SK-N-SH (cell line): ENCODE measurements around the gene RNF149. TPM values are rescaled to one million over a fixed set of nuclear protein-coding genes. Genes with fewer than 3 reads are reported as not detected.

Experiments used
- CTCF ChIA-PET: fragments of 300-600, 350-600 bp; formaldehyde crosslinking; extraction: SDS; loops from one replicate; lab custom pipeline; 2021; lab: Yijun Ruan, JAX
- POLR2A ChIA-PET: fragments of 350-600 bp; sonication (Branson Sonifier 250); formaldehyde crosslinking; extraction: SDS; loops from one replicate; lab custom pipeline; 2020; ENCODE audit warnings: antibody characterized with exemption, inconsistent platforms; lab: Yijun Ruan, JAX
- DNase-seq: peaks from one replicate; pipeline ENCODE4 v3.0.0; 2012
- H2AFZ ChIP-seq: fragments of 200-600 bp; sonication (generic); 2 replicates; pipeline ENCODE4 v1.8.1; 2016; ENCODE audit warnings: antibody characterized with exemption, mild to moderate bottlenecking, low read depth
- H3F3A ChIP-seq: fragments of 200-600 bp; sonication (generic); replicated peaks from 2 replicates; pipeline ENCODE3; 2016; ENCODE audit warnings: antibody characterized with exemption, mild to moderate bottlenecking; ENCODE audit not compliant: insufficient read depth
- H3K27ac ChIP-seq, 2 experiments: fragments of 200-500 bp in 1 of 2; fragments of 200-600 bp in 1 of 2; sonication (Bioruptor generic) in 1 of 2; sonication (generic), shearing (Covaris generic) in 1 of 2; 2 replicates each; pipeline versions ENCODE4 v1.5.1 to v1.6.1; 2014 to 2016; ENCODE audit warnings: low read depth in 2 of 2, inconsistent platforms in 1 of 2, low read length in 1 of 2, mild to moderate bottlenecking in 1 of 2, mixed read lengths in 1 of 2
- H3K27me3 ChIP-seq: fragments of 200-600 bp; sonication (generic), shearing (Covaris generic); 2 replicates; pipeline ENCODE4 v1.6.1; 2016; ENCODE audit warnings: mixed run types; ENCODE audit not compliant: insufficient read depth
- H3K36me3 ChIP-seq, 2 experiments: fragments of 200-500 bp in 1 of 2; fragments of 200-600 bp in 1 of 2; sonication (Bioruptor generic) in 1 of 2; sonication (generic) in 1 of 2; replicated peaks in 1 of 2; 2 replicates each; pipeline versions ENCODE3 to v1.5.1; 2014 to 2016; ENCODE audit warnings: low read length in 1 of 2, mild to moderate bottlenecking in 1 of 2; ENCODE audit not compliant: insufficient read depth in 2 of 2, control insufficient read depth in 1 of 2
- H3K4me1 ChIP-seq, 2 experiments: fragments of 200-500 bp in 1 of 2; fragments of 200-600 bp in 1 of 2; sonication (Bioruptor generic) in 1 of 2; sonication (generic), shearing (Covaris generic) in 1 of 2; 2 replicates each; pipeline versions ENCODE4 v1.5.1 to v1.6.1; 2014 to 2016; ENCODE audit warnings: low read depth in 1 of 2, low read length in 1 of 2, mixed run types in 1 of 2; ENCODE audit not compliant: insufficient read depth in 2 of 2, control insufficient read depth in 1 of 2
- H3K4me2 ChIP-seq: fragments of 200-600 bp; sonication (generic), shearing (Covaris generic); 2 replicates; pipeline ENCODE4 v1.6.1; 2017; ENCODE audit warnings: mixed run types
- H3K4me3 ChIP-seq, 2 experiments: fragments of 200-500 bp in 1 of 2; fragments of 200-600 bp in 1 of 2; sonication (Bioruptor generic) in 1 of 2; sonication (generic), shearing (Covaris generic) in 1 of 2; 2 replicates each; pipeline versions ENCODE4 v1.5.1 to v1.8.1; 2014 to 2016; ENCODE audit warnings: low read depth in 2 of 2, inconsistent platforms in 1 of 2, low read length in 1 of 2, mild to moderate bottlenecking in 1 of 2, mixed read lengths in 1 of 2, moderate library complexity in 1 of 2
- H3K79me2 ChIP-seq: fragments of 200-600 bp; sonication (generic); 2 replicates; pipeline ENCODE4 v1.8.1; 2017; ENCODE audit warnings: mild to moderate bottlenecking; ENCODE audit not compliant: insufficient read depth
- H3K9ac ChIP-seq: fragments of 200-600 bp; sonication (generic); 2 replicates; pipeline ENCODE4 v1.6.1; 2017; ENCODE audit warnings: mixed run types
- H3K9me2 ChIP-seq: fragments of 200-600 bp; sonication (generic); 2 replicates; pipeline ENCODE4 v1.6.1; 2017; ENCODE audit warnings: mixed run types
- H3K9me3 ChIP-seq: fragments of 200-600 bp; sonication (generic); 2 replicates; pipeline ENCODE4 v1.6.1; 2017; ENCODE audit warnings: mixed run types, mild to moderate bottlenecking, moderate library complexity
- H4K20me1 ChIP-seq: fragments of 200-600 bp; sonication (generic); 2 replicates; pipeline ENCODE4 v1.6.1; 2017; ENCODE audit warnings: mild to moderate bottlenecking, mixed run types; ENCODE audit not compliant: insufficient read depth
- ELF1 ChIP-seq: IDR thresholded peaks from 2 replicates; pipeline ENCODE4 v1.4.0; 2012
- EP300 ChIP-seq, 2 experiments: IDR thresholded peaks; 2 replicates each; pipeline versions ENCODE4 v1.4.0 to v1.6.1; 2012; ENCODE audit warnings: borderline replicate concordance in 1 of 2, low read depth in 1 of 2, low read length in 1 of 2
- EZH2phosphoT487 ChIP-seq: fragments of 200-600 bp; sonication (generic); IDR thresholded peaks from 2 replicates; pipeline ENCODE4 v1.6.1; 2017; ENCODE audit warnings: low read depth, mixed run types, mild to moderate bottlenecking, antibody characterized with exemption, moderate library complexity, borderline replicate concordance
- FOXJ3 ChIP-seq: sonication (generic); formaldehyde crosslinking; IDR thresholded peaks from 2 replicates; pipeline ENCODE4 v1.5.1; 2020; ENCODE audit warnings: mild to moderate bottlenecking, missing genetic modification reagents
- FOXM1 ChIP-seq: IDR thresholded peaks from 2 replicates; pipeline ENCODE4 v1.4.0; 2012; ENCODE audit warnings: low read depth, mild to moderate bottlenecking
- GABPA ChIP-seq: IDR thresholded peaks from 2 replicates; pipeline ENCODE4 v1.4.0; 2012; ENCODE audit warnings: low read depth, mild to moderate bottlenecking
- GATA2 ChIP-seq: sonication (generic); formaldehyde crosslinking; IDR thresholded peaks from 2 replicates; pipeline ENCODE4 v1.5.0; 2020; ENCODE audit warnings: mild to moderate bottlenecking, missing genetic modification reagents
- JUND ChIP-seq: IDR thresholded peaks from 2 replicates; pipeline ENCODE4 v1.4.0; 2012
- MEF2A ChIP-seq: IDR thresholded peaks from 2 replicates; pipeline ENCODE4 v1.4.0; 2012; ENCODE audit warnings: low read depth, borderline replicate concordance
- MXI1 ChIP-seq: IDR thresholded peaks from 2 replicates; pipeline ENCODE4 v1.6.1; 2012; ENCODE audit warnings: mild to moderate bottlenecking, low read depth, low read length, improper control_type of control experiment
- NFIC ChIP-seq: IDR thresholded peaks from 2 replicates; pipeline ENCODE4 v1.4.0; 2012; ENCODE audit warnings: borderline replicate concordance
- NRF1 ChIP-seq: IDR thresholded peaks from 2 replicates; pipeline ENCODE4 v1.6.1; 2012; ENCODE audit warnings: low read depth, mild to moderate bottlenecking, low read length
- POLR2AphosphoS5 ChIP-seq: IDR thresholded peaks from 2 replicates; pipeline ENCODE4 v1.6.1; 2012; ENCODE audit warnings: low read depth, low read length
- RFX5 ChIP-seq: IDR thresholded peaks from 2 replicates; pipeline ENCODE4 v1.6.1; 2012; ENCODE audit warnings: mild to moderate bottlenecking, improper control_type of control experiment, low read length
- RXRA ChIP-seq: IDR thresholded peaks from 2 replicates; pipeline ENCODE4 v1.4.0; 2012; ENCODE audit warnings: low read depth, mild to moderate bottlenecking, borderline replicate concordance
- TAF1 ChIP-seq: IDR thresholded peaks from 2 replicates; pipeline ENCODE4 v1.6.1; 2012; ENCODE audit warnings: low read depth, mild to moderate bottlenecking, low read length, moderate library complexity, borderline replicate concordance
- TEAD4 ChIP-seq: IDR thresholded peaks from 2 replicates; pipeline ENCODE4 v1.4.0; 2012; ENCODE audit warnings: mild to moderate bottlenecking, borderline replicate concordance; ENCODE audit not compliant: insufficient read depth
- YY1 ChIP-seq: IDR thresholded peaks from 2 replicates; pipeline ENCODE4 v1.4.0; 2012; ENCODE audit warnings: low read depth, mild to moderate bottlenecking
- WGBS: methylation state at CpG from one replicate; pipeline ENCODE4 v1.1.6; 2017; ENCODE audit warnings: low lambda C conversion rate; 5-methylcytosine and 5-hydroxymethylcytosine counted together
- polyA plus RNA-seq, 3 experiments: library from polyadenylated mRNA; depleted of rRNA; stranded (reverse); fragments of >200 nt; gene quantifications; 2 replicates each; pipeline ENCODE4 v1.2.3, GENCODE V29; 2012
- TF ChIP-seq, protein P1 (sequence below): IDR thresholded peaks from 2 replicates; pipeline ENCODE4 v1.4.0; 2012; ENCODE audit warnings: low read depth, borderline replicate concordance
- TF ChIP-seq, protein P2 (sequence below): IDR thresholded peaks from 2 replicates; pipeline ENCODE4 v1.4.0; 2012; ENCODE audit warnings: low read depth, borderline replicate concordance
- TF ChIP-seq, protein P3 (sequence below): IDR thresholded peaks from 2 replicates; pipeline ENCODE4; 2012
- TF ChIP-seq, protein P4 (sequence below): fragments of 200-600 bp; sonication (generic); IDR thresholded peaks from 2 replicates; pipeline ENCODE4 v1.6.1; 2017; ENCODE audit warnings: antibody characterized with exemption, mild to moderate bottlenecking, moderate library complexity

The RNF149 gene
- polyA plus RNA-seq, 1 of the 3 experiments (the other 2 are of a cell fraction), result 15.3 TPM

DNA sequence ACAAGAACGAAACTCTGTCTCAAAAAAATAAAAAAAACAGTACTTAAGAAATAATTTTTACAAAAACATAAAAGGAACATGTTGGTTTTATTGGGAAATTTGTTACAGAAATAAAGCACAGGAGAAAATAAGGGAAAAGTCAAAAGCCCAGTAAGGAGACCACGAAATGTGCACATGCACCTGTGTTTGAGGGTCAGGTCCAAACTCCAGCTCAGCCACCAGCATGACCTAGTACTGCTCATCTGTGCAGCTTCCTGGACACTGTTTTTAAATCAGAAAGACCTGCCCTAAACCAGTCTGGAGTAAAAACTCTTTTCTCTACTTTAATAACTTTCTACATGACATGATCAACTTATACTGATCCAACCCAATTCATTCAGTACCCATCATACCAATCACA is 21.2 kb downstream of the RNF149 start:
- CTCF ChIA-PET, result no interaction called here
- 93% methylated on average over 2 of the region's 2 CpGs for WGBS

DNA sequence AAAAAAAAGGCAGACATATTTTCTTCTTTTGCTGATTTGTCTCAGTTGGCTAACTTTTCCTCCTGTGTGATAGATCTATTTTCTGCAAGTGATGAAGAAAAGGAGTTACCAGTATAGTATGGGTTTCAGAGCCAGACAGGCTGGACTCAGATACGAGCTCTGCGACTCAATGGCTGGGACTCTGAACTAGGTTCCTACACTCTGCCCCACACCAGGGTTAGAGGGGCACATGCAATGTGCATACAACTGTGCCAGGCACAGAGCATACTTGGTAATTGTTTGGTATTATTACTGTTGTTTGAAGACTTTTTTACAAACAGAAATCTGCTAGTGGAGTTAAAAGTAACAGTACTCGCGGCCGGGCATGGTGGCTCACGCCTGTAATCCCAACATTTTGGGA is 21.8 kb downstream of the RNF149 start:
- Histone ChIP-seq H3K36me3 (peaks cover 43 to 52% of the 10 kb centered on the region in 2 experiments), H3K4me2 (no peak overlapping the region), H3F3A (no peaks in the 10 kb centered on the region), H3K9me3 (no peaks in the 10 kb centered on the region), H4K20me1 (no peaks in the 10 kb centered on the region), H2AFZ (no peak overlapping the region), H3K9ac (no peak overlapping the region), H3K4me1 (no peaks in the 10 kb centered on the region), H3K79me2 (peaks cover 14% of the 10 kb centered on the region), H3K27ac (no peak overlapping the region), H3K9me2 (no peaks in the 10 kb centered on the region), H3K27me3 (no peaks in the 10 kb centered on the region), H3K4me3 (no peak overlapping the region)
- DNase-seq, result no peak
- WGBS, result 98% methylated on average over 6 of the region's 6 CpGs
- CTCF ChIA-PET, result no interaction called here
- POLR2A ChIA-PET, result no interaction called here
- TF ChIP-seq RXRA (no peak), RFX5 (no peak), JUND (no peak), MEF2A (no peak), YY1 (no peak), POLR2AphosphoS5 (no peak), FOXJ3 (CRISPR knock-in tag) (no peak), TEAD4 (no peak)
- TF ChIP-seq, protein P1, sequence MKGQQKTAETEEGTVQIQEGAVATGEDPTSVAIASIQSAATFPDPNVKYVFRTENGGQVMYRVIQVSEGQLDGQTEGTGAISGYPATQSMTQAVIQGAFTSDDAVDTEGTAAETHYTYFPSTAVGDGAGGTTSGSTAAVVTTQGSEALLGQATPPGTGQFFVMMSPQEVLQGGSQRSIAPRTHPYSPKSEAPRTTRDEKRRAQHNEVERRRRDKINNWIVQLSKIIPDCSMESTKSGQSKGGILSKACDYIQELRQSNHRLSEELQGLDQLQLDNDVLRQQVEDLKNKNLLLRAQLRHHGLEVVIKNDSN, result no peak
- TF ChIP-seq, protein P2, sequence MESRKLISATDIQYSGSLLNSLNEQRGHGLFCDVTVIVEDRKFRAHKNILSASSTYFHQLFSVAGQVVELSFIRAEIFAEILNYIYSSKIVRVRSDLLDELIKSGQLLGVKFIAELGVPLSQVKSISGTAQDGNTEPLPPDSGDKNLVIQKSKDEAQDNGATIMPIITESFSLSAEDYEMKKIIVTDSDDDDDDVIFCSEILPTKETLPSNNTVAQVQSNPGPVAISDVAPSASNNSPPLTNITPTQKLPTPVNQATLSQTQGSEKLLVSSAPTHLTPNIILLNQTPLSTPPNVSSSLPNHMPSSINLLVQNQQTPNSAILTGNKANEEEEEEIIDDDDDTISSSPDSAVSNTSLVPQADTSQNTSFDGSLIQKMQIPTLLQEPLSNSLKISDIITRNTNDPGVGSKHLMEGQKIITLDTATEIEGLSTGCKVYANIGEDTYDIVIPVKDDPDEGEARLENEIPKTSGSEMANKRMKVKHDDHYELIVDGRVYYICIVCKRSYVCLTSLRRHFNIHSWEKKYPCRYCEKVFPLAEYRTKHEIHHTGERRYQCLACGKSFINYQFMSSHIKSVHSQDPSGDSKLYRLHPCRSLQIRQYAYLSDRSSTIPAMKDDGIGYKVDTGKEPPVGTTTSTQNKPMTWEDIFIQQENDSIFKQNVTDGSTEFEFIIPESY, result no peak

More for the DNA sequence above, 21.2 kb downstream of the RNF149 start:
- H2AFZ ChIP-seq, result no peak overlapping the region
- H3K27me3 ChIP-seq, result no peaks in the 10 kb centered on the region
- H3K36me3 ChIP-seq, result peaks cover 43 to 56% of the 10 kb centered on the region in 2 experiments
- no peaks in the 10 kb centered on the region for H3F3A ChIP-seq
- peaks cover 18% of the 10 kb centered on the region for H3K79me2 ChIP-seq
- POLR2A ChIA-PET, result no interaction called here
- no peak overlapping the region for H3K27ac ChIP-seq
- no peak for TF ChIP-seq NRF1
- TF ChIP-seq ELF1, result no peak
- no peak for TF ChIP-seq FOXJ3 (CRISPR knock-in tag)
- TF ChIP-seq FOXM1, result no peak
- TF ChIP-seq GABPA, result no peak
- no peak for TF ChIP-seq GATA2 (CRISPR knock-in tag)
- no peak for TF ChIP-seq EZH2phosphoT487
- TF ChIP-seq RFX5, result no peak
- TF ChIP-seq NFIC, result no peak
- TF ChIP-seq TEAD4, result no peak
- TF ChIP-seq MXI1, result no peak
- no peak for TF ChIP-seq EP300 (IDR thresholded peaks at IDR 0.05; ENCODE audit: borderline replicate concordance in 1 of 2, low read depth in 1 of 2, low read length in 1 of 2)
- TF ChIP-seq, protein P3, sequence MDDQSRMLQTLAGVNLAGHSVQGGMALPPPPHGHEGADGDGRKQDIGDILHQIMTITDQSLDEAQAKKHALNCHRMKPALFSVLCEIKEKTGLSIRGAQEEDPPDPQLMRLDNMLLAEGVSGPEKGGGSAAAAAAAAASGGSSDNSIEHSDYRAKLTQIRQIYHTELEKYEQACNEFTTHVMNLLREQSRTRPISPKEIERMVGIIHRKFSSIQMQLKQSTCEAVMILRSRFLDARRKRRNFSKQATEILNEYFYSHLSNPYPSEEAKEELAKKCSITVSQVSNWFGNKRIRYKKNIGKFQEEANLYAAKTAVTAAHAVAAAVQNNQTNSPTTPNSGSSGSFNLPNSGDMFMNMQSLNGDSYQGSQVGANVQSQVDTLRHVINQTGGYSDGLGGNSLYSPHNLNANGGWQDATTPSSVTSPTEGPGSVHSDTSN, result no peak
- no peak for TF ChIP-seq TAF1
- TF ChIP-seq POLR2AphosphoS5, result no peak
- TF ChIP-seq, protein P4, sequence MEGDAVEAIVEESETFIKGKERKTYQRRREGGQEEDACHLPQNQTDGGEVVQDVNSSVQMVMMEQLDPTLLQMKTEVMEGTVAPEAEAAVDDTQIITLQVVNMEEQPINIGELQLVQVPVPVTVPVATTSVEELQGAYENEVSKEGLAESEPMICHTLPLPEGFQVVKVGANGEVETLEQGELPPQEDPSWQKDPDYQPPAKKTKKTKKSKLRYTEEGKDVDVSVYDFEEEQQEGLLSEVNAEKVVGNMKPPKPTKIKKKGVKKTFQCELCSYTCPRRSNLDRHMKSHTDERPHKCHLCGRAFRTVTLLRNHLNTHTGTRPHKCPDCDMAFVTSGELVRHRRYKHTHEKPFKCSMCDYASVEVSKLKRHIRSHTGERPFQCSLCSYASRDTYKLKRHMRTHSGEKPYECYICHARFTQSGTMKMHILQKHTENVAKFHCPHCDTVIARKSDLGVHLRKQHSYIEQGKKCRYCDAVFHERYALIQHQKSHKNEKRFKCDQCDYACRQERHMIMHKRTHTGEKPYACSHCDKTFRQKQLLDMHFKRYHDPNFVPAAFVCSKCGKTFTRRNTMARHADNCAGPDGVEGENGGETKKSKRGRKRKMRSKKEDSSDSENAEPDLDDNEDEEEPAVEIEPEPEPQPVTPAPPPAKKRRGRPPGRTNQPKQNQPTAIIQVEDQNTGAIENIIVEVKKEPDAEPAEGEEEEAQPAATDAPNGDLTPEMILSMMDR, result no peak
- TF ChIP-seq, all 33 proteins: peak for 0
- no peaks in the 10 kb centered on the region for H3K9me2 ChIP-seq
- H3K4me2 ChIP-seq, result no peak overlapping the region
- no peaks in the 10 kb centered on the region for H3K9me3 ChIP-seq
- no peak for DNase-seq
- no peak overlapping the region for H3K9ac ChIP-seq
- H3K4me3 ChIP-seq, result no peak overlapping the region
- no peaks in the 10 kb centered on the region for H4K20me1 ChIP-seq
- H3K4me1 ChIP-seq, result no peaks in the 10 kb centered on the region
